ENCODE measurements around the gene KCNK4.

DNA sequence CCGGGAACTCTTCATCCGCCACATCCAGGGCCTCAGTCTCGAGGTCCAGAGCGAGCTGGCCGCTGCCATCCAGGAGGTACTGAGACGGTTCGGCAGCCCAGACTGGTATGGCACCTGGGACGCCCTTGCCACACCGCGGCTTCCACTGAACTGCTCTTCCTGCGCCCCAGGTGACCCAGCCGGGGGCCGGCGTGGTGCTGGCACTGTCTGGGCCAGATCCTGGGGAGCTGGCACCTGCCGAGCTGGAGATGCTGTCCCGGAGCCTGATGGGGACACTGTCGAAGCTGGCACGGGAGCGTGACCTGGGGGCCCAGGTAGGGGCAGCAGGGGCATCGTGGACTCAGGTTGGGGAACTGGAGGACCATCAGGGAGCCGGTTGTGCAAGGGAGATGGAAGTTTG is 50.3 kb downstream of the KCNK4 start:
- TF ChIP-seq CTCF (IDR thresholded peaks at IDR 0.05): no peak
- no peak for TF ChIP-seq POLR2A (IDR thresholded peaks at IDR 0.05)

Data from adrenal gland (tissue), 5 donors.